Stimulated activated CD4-positive, alpha-beta T cell treated with anti-CD3 and anti-CD28 coated beads, Interleukin-2, amount 100 ng/mL, for 4 hours (primary cell): ENCODE data around the gene UNC79.

ENCODE experiments used
- DNase-seq: peaks from one replicate; pipeline ENCODE4 v3.0.0-alpha.2; 2020; ENCODE audit warnings: low read depth

Gene UNC79

DNA sequence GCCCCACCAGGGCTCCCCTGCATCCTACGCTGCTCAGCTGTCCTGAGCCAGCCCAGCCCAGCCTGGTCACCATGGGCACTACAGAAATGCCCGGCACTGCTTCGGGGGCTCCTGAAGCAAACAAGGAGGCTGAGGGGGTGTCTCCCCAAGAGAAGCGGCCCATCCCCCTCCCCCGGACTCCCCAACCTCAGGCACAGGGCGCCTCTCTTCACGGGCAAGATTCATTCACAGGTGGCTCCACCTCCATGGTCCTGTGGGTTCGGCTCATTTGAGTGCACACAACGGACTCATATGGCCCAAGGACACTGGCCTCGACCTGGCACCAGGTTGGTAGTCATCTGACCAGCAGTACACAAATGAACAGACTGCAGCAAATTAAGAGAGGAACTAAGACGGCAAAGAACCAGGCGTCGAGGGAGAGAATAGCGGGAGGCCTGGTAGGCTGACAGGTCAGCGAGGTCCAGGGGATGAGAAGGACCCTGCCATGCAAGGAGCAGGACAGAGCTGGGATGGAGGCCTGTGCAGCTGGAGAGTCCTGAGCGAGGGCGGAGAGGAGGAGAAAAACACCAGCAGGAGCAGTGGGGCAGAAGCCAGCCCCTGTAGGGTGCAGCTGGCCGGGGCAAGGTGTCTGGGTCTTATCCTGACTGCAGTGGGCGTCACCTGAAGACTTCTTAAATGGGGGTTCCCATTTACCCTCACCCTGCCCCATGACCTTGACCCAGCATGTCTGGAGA, 297.3 kb downstream of the UNC79 start:
- DNase-seq, result no peak

DNA sequence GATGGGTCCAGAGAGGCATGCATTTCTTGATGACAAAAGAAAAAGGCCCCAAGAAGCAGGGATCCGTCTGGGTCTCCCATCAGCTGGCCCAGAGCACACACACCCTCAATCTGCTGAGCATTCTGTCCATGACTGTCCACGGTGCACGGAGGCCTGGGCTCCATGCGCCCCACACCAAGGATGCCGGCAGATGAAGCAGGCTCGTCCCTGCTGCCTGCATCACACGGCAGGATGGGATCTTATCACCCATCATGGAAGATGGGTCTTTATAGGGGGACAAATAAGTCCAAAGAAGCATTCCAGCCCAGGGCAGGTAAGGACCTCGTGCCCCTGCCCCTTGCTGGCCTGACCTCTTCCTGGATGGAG, 297.9 kb downstream of the UNC79 start:
- DNase-seq, result no peak

DNA sequence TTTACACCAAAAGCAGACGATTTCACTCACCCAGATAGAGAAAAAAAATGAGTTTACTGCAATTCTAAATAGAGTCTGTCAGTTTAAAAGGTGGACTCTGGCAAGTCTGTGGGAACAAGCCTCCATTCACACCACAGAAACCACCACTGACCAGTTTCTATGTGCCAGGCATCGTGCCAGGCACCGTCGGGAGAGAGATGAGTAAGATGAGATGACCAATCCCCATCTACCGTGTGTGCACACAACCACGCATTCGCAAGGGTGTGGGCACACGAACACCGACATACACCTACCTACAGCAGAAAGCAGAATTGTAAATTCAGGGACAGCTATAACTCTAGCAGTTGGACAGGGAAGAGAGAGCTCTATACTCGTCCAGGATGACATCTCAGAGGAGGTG, 299.3 kb downstream of the UNC79 start:
- no peak for DNase-seq

DNA sequence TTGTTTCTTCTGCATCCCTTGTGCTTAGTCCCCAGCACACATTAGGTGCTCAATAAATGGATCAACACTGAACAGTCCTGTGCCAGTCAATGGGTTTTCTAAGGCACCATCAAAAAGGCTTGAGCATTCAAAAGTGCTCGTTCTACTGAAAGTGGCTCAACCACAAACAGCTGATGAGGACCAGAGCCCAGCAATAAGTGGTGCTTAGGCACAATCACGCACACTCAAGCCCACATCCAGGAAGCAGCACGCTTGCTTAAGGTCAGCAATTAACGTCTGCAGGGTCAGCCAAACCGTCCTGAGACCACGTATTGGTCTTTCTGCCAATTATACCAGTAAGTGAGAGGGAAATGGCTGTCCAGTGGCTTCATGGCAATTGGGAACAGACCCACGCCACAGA, 301.0 kb downstream of the UNC79 start:
- no peak for DNase-seq

DNA sequence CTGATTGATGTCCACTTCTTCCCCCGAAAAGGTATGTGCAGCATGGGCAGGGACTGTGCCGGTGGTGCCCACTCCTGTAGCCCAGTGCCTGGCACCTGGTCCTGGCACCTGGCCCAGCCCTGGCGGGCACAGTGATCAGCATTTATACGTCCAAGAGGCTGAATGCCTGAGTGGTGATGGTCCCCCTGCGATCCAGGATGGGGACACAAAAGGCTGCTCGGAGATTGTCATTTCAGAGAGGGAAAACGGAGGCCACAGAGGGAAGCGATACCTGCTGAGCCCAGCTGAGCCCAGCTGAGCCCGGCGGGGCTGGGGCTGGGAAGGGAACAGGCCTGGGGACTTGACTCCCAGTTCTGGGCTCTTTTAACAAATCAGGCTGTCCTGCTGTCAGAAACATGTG, 301.8 kb downstream of the UNC79 start:
- no peak for DNase-seq

DNA sequence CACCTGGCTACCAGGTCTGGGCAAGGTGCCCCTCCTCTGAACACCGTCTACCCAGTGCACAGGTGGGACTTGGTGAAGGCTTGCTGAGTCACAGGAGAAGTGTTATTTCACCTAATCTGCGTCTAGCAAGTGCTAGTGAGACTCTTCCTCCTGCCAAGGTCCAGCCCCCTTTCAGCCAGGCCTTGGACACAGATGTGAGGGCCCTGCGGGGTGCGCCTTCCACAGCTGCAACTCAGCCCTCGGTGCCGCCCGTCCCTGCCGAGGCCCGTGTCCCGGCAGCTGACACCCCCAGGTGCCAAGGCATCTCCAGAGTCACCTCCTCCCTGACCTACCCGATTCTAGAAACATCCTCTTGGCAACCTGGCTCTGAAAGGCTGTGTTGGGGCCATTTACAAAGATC, 302.5 kb downstream of the UNC79 start:
- DNase-seq, result no peak

DNA sequence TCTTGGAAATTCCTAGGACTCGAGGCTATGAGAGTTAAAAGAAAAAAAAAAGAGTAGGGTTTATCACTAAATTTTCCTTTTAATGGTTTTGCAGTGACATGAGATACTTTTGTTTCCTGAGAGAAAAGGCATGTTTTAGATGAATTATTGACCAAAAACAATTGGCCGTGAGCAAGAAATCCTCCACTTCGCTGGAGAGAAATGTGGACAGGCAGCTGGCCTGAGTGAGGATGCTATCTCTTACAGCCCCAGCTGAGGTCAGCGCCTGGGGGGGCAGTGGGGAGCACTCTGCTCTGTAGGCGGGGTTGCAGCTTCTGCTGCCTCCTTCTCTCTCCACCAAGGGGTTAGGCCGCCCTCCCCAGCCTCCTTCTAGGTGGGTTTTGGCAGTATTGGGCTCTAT, 302.9 kb downstream of the UNC79 start:
- DNase-seq, result no peak

DNA sequence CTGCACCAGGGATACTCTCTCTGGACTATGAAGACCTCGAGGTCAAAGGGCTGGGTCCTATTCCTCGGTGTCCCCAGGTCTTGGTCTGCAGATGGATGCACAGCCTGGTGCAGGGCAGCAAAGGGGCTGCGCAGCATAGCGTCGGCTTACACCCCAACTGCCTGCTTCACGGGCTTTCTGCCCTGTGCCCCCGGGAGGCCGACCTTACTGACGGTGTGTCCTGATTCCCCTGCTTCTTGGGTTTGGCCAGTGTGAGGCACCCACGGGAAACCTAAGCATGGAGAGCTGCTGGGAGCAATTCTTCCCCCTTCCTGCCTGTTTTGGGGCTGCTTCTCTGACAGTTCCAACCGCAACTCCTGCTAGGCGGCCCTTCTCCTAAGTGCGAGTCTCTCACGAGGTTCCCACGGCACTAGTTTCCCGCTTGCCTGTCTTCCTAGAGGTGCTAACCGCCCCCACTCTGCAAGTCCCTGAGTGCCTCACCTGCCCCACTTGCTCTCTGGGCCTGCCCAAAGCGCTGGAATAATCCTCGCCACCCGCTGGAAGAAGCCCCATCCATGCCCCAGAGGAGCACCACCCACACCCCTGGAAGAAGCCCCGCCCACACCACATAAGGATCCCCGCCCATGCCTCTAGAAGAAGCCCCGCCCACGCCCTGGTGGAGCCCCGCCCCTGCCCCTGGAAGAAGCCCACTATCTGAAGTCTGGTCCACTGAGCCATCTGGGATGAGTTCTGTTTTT, 303.5 kb downstream of the UNC79 start:
- DNase-seq, result no peak

DNA sequence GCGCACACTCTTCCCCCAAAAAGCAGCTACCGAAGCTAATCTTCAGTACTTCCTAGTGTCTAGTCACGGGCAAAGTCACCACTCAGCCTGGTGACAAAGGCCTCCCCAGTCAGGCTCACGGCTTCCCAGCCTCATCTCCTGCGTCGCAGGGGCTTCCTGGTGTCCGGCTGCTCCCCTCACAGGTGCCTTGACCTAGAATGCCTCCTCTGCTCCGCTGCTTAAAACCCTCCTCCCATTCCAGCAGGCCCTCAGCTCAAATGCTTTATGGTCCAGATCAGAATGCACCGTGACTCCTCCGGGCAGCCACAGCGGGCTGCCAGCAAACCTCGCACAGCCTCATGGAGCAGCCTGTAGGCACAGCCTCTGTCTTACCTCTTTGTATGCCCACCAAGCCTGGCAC, 304.5 kb downstream of the UNC79 start:
- no peak for DNase-seq

DNA sequence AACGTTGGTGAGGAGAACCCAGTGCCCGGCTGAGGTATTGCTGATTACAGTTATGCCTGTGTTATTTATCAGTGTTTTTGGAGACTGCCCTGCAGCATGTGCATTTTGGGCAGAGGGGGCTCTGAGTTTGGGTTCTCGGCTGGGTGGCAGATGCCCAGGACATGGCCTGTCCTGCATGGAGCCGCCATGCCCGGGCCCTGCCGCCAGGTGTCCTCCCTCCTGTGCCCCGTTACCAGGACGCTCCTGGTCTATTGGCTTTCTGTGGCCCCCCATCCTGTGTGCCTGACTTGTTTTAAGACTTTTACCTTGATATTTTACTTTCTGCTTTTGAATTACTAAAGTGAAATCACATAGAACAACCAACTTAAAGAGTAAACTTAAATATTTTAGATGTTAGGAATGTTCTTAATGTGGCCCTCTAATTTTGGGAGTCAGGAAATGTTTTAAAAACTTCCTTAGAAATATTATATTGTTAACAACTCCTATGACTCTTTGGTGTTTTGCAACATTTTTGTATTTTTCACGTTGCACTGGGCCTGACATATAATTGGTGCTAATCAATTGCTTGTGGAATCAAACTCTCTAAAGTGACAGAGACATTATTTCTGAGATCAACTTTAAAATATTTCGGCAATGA, 305.8 kb downstream of the UNC79 start:
- DNase-seq, result no peak

DNA sequence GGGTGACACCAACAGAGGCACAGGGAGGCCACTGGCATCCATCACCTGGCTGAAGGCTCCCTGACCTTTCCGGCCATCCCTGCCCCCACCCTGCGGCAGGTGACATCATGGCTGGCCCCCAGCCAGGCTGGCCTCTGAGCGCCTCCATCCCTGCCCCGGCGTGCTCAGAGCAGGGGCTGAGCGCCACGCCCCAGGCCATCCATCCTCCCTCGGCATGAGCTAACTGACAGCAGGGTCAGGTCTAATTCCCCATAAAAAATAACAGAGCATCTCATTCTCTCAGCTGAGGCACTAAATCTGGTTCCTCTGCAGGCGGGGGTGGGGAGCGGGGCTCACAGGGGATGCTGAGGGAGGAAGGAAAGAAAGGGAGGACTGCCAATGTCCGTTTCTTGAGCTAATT, 306.9 kb downstream of the UNC79 start:
- no peak for DNase-seq

DNA sequence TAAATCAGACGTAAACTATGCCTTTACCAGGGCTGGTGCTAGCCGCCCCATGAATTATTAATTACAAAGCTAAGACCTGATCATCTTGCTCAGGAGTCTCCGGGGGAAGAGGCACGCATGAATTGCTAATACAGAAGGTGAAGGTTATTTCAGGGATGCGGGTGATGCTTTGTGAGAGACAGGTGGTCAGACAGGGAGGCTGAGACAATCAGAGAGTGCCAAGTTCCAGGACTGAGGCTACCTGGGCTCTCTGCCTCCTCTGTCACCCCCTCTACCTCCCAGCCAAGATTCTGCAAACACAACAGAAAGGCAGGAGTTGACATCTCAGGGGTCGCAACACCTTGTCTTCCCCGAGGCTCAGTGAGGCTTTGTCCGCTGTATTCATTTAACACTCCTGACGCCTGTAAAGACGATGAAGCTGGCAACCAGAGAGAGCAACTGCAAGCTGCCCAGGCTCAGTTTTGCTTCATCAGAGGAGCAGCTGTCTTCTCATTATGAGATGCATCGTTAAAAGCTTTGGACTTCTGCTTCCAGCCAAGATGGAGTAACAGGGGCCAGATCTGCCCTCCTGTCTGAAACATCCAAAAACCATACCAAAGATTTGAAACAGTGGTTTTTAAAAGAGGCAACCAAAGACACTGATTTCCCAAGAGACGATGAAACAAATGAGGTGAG, 311.0 kb downstream of the UNC79 start:
- DNase-seq, result no peak

DNA sequence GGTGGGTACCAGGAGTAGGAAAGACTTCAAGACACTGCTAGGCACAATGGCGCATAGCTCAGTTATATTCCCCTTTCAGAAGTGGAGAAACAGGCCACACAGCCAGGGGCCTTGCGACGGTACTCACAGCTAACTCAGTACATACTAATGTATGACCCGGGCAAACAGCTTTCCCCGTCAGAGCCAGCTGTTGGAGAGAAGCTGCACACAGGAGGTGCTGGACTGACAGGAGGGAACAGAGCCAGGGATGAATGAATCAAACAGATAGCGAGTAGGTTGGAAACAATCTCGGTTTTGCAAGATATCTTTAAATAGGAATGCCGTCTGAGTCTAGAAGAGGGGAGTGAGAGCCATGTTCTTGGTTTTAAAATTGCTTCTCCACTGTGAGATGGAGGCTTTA, 312.0 kb downstream of the UNC79 start:
- no peak for DNase-seq

DNA sequence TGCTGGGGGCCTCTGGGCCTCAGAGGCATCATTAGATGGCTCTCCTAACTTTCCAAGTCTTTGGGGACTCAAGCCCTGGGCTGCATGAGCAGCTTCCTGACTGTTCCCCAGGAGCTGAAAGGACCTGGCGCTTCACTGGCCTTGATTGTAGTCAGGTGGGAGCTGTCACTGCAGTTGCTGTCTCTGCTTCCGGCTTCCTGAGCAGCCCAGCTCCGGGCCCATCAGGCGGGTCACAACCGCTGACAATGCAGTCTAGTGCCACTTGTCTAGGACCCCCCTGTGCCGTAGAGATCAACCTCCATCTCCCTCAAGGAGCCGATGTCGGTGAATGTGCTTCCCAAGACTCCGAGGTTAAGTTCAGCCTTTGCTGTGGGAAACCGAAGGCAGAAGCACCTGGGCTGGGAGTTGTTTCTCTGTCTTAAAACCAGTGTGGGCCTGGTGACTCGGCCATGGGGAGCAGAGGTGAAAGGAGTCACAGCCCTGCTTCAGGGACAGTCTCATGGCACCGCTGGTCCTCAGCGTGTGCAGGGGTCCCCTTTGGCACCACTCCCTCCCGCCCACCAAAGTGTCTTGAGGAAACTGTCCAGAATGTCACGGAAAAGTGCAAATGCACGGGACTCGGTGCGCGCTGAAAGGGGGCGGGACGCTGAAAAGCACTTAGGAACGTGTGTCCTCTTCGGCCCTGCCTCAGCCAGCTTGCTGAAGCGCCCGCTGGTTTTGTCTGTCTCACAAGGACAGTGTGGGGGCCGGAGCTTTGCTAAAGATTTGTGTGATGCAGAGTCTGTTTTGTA, 312.7 kb downstream of the UNC79 start:
- DNase-seq, result no peak

DNA sequence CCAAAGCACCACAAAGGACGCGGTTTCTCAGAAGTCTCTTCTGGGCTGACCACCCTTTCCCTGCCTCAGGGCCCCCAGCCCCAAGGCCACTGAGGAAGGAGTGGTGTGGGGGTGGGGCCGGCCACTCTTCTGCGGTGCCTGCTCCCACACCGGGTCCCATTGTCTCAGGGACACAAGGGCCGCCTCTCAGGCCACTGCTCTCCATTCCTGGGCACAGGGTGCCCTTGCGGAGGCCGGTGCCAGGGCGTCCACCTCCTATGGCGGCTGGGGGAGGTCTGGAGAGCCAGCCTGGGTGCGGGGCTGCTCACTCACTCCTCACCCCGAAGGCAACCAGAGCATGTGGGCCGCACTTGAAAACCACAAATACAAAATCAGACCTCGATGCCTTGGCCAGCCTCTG, 313.4 kb downstream of the UNC79 start:
- no peak for DNase-seq

DNA sequence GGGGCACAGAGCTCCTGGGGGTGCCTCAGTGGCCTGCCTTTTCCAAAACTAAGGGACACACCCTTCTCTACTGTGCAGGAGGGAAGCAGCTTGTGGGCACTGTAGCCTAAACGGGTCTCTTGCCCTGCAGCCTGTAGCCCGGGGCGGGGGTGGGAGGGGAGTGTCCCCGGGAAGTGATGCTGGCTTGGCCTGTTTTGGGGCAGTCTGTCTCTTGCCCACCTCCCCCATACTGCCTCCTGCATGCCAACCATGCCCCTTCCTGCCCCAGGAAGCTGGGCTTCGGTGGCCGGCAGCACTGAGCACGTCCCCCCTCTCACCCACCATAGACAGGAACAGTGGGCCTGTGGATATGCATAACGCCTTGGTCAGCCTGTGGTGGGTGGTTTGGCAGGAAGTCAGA, 314.1 kb downstream of the UNC79 start:
- no peak for DNase-seq

DNA sequence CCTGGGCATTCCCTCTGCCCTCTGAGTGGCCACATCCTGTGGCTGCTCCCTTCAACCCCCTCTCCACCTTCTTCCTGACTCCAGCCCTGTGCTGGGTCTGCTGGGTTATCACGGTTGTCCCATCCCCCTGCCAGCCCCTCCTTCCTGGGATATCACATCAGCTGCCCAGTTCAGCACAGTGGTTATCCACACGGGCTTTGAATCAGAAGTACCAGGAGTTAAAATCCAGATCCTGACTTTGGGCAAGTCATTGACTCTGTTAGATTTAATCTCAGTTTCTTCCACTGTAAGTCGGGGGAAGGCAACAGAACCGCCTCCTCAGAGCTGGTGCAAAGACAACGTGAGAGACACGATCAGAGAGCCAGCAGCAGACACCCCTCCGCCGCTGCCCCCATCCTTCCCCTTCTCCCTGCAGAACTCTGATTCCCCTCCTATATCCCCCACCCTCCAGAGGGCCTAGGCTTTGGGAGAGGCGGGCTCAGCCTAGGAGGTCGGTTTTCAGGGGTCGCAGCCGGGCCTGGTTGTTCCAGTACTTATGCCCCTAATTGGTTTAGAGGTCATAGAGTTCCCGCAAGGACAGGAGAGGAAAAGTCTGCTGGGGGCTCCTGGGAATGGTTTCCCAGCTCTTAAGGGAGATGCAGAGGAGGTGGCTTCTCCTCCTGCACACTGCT, 315.0 kb downstream of the UNC79 start:
- DNase-seq, result no peak

DNA sequence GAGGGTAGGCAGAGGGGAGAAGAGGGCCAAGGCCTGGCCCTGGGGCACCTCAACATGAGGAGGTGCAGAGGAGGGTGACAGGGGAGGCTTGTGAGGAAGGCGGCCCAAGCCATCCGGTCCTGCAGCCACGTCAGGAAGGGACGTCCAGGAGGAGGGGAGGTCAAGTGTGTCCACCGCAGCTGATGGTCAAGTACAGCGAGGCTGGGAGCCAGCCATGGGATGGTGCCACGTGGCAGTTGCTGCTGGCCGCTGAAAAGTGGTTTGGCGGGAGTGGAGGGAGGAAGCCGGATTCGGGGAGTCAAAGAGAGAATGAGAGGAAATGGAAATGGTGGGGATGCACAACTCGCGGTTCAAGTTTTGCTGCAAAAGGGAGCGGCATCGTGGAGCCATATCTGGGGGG, 316.4 kb downstream of the UNC79 start:
- DNase-seq, result no peak

DNA sequence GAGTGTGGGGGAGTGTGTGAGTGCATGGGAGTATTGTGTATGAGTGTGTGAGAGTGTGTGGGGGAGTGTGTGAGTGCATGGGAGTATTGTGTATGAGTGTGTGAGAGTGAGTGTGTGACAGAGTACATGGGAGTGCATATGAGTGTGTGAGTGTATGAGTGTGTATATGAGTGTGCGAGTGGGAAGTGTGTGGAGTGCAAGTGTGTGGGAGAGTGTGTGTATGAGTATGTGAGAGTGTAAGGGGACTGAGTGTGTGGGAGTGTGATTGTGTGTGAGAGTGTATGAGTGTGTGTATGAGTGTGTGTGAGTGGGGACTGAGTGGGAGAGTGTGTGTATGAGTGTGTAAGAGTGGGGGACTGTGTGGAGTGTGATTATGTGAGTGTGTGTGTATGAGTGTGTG, 316.8 kb downstream of the UNC79 start:
- DNase-seq, result no peak

DNA sequence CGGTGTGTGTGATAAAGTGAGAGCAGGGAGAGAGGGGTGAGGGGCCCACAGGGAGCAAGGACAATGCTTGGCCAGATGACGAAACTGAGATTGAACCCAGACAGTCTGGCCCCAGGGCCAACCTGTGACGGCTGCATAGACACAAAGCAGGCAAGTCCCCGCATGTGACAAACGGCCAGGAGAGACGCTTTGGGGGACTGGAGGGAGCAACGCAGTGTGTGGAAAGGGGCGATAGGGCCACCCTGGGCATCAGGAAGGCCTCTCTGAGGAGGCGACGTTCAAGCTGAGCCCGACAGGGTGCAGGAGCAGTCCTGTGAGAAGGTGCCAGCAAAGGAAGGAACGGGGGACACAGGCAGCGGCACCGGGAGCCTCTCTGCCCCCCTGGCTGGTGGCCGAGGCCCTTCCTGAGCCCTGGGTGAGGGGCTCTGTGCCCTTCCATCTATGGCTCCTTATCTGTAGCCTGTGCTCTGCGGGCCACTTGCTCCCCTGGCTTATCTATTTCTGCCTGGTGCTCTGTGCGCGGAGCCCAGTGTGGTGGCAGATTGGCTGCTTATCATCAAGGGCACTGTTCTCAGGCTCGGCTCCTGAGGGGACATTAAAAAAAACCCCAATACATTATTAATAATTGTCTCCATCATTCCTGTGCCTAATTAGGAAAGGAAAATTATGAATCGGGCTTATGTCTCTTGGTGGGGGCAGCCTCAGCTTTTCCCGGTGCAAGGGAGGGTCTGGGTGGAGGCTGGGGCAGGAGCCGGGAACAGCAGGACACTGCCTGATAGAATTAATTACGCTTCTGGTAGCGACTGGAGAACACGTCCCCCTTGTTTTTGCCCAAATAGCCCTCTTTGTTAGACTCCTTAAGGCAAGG, 317.7 kb downstream of the UNC79 start:
- DNase-seq, result no peak

DNA sequence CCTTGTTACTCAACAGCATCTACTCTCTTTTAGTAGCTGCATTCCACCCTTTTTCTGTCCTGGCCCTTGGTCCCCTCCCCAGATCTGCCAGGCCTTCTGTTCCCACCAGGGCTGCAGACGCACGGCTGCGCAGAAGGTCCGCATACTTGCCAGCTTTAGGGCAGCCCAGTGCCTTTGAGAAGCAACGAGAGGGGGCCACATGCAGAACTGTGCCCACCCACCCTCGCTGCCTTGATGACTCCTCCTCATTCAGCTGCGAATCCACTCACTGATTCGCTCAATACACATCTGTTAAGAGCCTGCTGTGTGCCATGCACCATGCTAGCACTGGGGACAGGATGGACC, 318.3 kb downstream of the UNC79 start:
- no peak for DNase-seq
